Transverse colon (tissue), 4 donors: ENCODE measurements around the gene MDP1. TPM values are rescaled to one million over a fixed set of nuclear protein-coding genes. Genes with fewer than 3 reads are reported as not detected.
"Not testable (repeated sequence)": the region's sequence is repeated elsewhere in the genome, so short reads cannot be mapped to it uniquely, and the experiment has no call there.

Experiments
- DNase-seq: peaks from one replicate; pipeline ENCODE4 v3.0.0-alpha.2; 2019
- H3K27ac ChIP-seq, 4 donors: fragments of 200-600 bp; sonication (generic); 2 replicates each; pipeline ENCODE4 v1.5.1; 2016 to 2018; ENCODE audit warnings: inconsistent platforms in 4 of 4
- H3K27me3 ChIP-seq: fragments of 200-600 bp; sonication (generic); 2 replicates; pipeline ENCODE4 v1.5.1; 2017; ENCODE audit warnings: inconsistent platforms
- H3K36me3 ChIP-seq, 4 donors: fragments of 200-600 bp; sonication (generic); 2 replicates each; pipeline ENCODE4 v1.5.1; 2017 to 2019; ENCODE audit warnings: inconsistent platforms in 4 of 4
- H3K4me1 ChIP-seq, 4 donors: fragments of 200-600 bp; sonication (generic); 2 replicates each; pipeline ENCODE4 v1.5.1; 2017 to 2020; ENCODE audit warnings: inconsistent platforms in 4 of 4
- H3K4me3 ChIP-seq, 4 donors: fragments of 200-600 bp; sonication (generic); 1 replicate in 1 of 4; 2 replicates in 3 of 4; pipeline versions ENCODE4 v1.5.1 to v1.6.1; 2017 to 2019; ENCODE audit warnings: inconsistent platforms in 4 of 4
- H3K9me3 ChIP-seq, 2 donors: fragments of 200-600 bp; sonication (generic); 2 replicates each; pipeline ENCODE4 v1.5.1; 2017 to 2019; ENCODE audit warnings: inconsistent platforms in 2 of 2
- EP300 ChIP-seq: sonication (generic); formaldehyde crosslinking; IDR thresholded peaks from one replicate; pipeline ENCODE4 v1.6.1; 2017; ENCODE audit warnings: antibody characterized with exemption, low read depth
- POLR2A ChIP-seq: fragments of 450-650 bp; IDR thresholded peaks from one replicate; pipeline ENCODE4 v1.6.1; 2016; ENCODE audit warnings: antibody characterized with exemption, mild to moderate bottlenecking, moderate library complexity
- POLR2AphosphoS5 ChIP-seq, 3 donors: sonication (generic); formaldehyde crosslinking; IDR thresholded peaks; one replicate each; pipeline ENCODE4 v1.6.1; 2016; ENCODE audit warnings: antibody characterized with exemption in 3 of 3
- WGBS, 2 donors: methylation state at CpG; one replicate each; pipeline ENCODE4 v1.1.5; 2018; ENCODE audit warnings: low coverage in 1 of 2; 5-methylcytosine and 5-hydroxymethylcytosine counted together
- in situ Hi-C, 4 donors: fragments of 200-750 bp; cut with MboI; loops; one replicate each; pipeline versions ENCODE4 v1.15.0 to v1.15.1; 2017; ENCODE audit warnings: low sequenced_read_pairs in 3 of 4, low pct_ligation_motif_present in 1 of 4, low pct_unique_long_range_greater_than_20kb in 1 of 4
- intact Hi-C: fragments of 100-400 bp; cut with DNase I; formaldehyde crosslinking; loops from one replicate; pipeline ENCODE4 v1.15.1; 2023; ENCODE audit warnings: low total_unique reads
- total RNA-seq, 4 donors: library from RNA; depleted of rRNA; stranded (reverse); fragments of >200 nt; gene quantifications; one replicate each; pipeline ENCODE4 v1.1.0, GENCODE V29; 2016
- TF ChIP-seq, protein P1 (sequence below), 5 experiments: fragments of 200-600 bp in 3 of 5; fragments of 450-650 bp in 2 of 5; sonication (generic) in 3 of 5; IDR thresholded peaks; 1 replicate in 2 of 5; 2 replicates in 3 of 5; pipeline ENCODE4 v1.5.1; 2016 to 2017; ENCODE audit warnings: antibody characterized with exemption in 5 of 5, inconsistent platforms in 3 of 5, mild to moderate bottlenecking in 2 of 5, moderate library complexity in 1 of 5

MDP1 gene
- total RNA-seq, 4 donors from 2014 or later, result 11.1 to 116 (median 40.2) TPM

DNA sequence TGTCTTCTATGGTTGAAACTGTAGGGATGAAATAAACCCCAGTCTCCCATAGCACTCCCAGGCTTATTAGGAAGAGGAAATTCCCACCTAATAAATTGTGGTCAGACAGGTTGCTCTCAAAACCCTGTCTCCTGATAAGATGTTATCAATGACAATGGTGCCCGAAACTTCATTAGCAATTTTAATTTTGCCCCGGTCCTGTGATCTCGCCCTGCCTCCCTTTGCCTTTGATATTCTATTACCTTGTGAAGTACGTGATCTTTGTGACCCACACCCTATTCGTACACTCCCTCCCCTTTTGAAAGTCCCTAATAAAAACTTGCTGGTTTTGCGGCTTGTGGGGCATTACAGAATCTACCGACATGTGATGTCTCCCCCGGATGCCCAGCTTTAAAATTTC is 13.3 kb downstream of the MDP1 start:
- DNase-seq, H3K4me3 ChIP-seq, intact Hi-C loops, H3K27me3 ChIP-seq, H3K27ac ChIP-seq, H3K9me3 ChIP-seq, in situ Hi-C loops: not testable (repeated sequence)
- WGBS, 2 donors, result 86 to 96% methylated on average over 4 to 8 of the region's 8 CpGs
- peaks cover 0 to 19% (median 0%) of the 10 kb centered on the region in 4 donors for H3K36me3 ChIP-seq
- peaks cover 0 to 13% (median 7%) of the 10 kb centered on the region in 4 donors for H3K4me1 ChIP-seq

DNA sequence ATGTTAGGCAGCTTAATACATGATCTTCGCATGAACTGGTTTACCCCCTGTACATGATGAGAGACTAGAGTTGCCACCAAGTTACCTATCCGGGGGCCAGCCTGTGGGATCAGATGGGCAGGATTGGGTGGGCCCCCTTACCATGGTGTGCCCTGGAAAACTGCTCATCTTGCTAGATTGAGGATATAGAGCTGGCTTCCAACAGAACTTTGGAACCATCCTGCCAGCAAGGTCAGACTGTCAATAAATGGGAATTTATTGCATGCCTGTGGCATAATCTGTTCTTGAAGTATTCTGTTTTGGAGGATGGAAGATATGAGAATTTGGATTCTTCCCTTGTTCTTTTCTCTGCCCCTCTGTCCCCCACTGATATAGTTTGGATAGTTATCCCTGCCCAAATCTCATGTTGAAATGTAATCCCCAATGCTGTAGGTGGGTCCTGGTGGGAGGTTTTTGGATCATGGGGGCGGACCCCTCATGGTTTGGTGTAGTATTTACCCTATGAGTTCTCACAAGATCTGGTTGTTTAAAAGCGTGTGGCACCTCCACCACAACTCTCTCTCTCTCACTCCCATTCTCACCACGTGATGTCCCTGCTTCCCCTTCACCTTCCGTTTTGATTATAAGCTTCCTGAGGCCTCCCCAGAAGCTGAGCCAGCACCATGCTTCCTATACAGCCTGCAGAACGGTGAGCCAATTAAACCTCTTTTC is 16.9 kb downstream of the MDP1 start:
- intact Hi-C loops (no loop called here), in situ Hi-C loops (no loop called here)
- peaks cover 20 to 36% (median 25%) of the 10 kb centered on the region in 4 donors for H3K4me1 ChIP-seq
- no peaks in the 10 kb centered on the region for H3K27me3 ChIP-seq
- H3K4me3 ChIP-seq, result no peak overlapping the region
- H3K27ac ChIP-seq, result peak overlapping the region in 1 of 4 donors; percentile 24
- no peaks in the 10 kb centered on the region for H3K9me3 ChIP-seq
- TF ChIP-seq EP300 (no peak), POLR2AphosphoS5 (IDR thresholded peaks at IDR 0.05) (no peak), POLR2A (no peak)
- TF ChIP-seq, protein P1, sequence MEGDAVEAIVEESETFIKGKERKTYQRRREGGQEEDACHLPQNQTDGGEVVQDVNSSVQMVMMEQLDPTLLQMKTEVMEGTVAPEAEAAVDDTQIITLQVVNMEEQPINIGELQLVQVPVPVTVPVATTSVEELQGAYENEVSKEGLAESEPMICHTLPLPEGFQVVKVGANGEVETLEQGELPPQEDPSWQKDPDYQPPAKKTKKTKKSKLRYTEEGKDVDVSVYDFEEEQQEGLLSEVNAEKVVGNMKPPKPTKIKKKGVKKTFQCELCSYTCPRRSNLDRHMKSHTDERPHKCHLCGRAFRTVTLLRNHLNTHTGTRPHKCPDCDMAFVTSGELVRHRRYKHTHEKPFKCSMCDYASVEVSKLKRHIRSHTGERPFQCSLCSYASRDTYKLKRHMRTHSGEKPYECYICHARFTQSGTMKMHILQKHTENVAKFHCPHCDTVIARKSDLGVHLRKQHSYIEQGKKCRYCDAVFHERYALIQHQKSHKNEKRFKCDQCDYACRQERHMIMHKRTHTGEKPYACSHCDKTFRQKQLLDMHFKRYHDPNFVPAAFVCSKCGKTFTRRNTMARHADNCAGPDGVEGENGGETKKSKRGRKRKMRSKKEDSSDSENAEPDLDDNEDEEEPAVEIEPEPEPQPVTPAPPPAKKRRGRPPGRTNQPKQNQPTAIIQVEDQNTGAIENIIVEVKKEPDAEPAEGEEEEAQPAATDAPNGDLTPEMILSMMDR (IDR thresholded peaks at IDR 0.05), result no peak
- 76 to 85% methylated on average over 5 to 7 of the region's 7 CpGs for WGBS, 2 donors
- peaks cover 0 to 6% (median 0%) of the 10 kb centered on the region in 4 donors for H3K36me3 ChIP-seq
- no peak for DNase-seq

DNA sequence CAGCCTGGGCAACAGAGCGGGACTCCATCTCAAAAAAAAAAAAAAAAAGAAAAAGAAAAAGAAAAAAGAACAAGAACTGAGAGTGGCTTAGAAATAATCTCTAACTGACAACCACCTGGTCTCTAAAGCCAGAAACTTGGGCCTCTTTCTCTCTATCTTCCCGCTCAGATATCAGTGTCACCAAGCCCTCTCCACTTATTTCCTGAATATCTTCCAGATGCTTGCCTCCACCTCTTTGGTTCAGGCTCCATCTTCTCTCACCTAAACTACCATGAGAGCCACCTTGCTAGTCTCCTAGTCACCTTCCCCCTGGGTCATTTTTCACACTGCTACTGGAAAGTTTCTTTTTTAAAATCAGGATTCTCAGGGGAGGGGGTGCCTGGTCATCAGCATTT is 18.8 kb downstream of the MDP1 start:
- peaks cover 20 to 37% (median 25%) of the 10 kb centered on the region in 4 donors for H3K4me1 ChIP-seq
- in situ Hi-C loops, result no loop called here
- no peak for DNase-seq
- WGBS, 2 donors, result 78 to 83% methylated on average over 1 to 2 of the region's 2 CpGs
- TF ChIP-seq EP300 (no peak), POLR2AphosphoS5 (IDR thresholded peaks at IDR 0.05) (no peak), POLR2A (no peak)
- TF ChIP-seq, protein P1 (IDR thresholded peaks at IDR 0.05), result no peak
- H3K27ac ChIP-seq, result peak overlapping the region; percentile 10 to 97 (median 96)
- no peaks in the 10 kb centered on the region for H3K9me3 ChIP-seq
- H3K4me3 ChIP-seq, result peak overlapping the region in 1 of 4 donors; percentile 81
- intact Hi-C loops, result no loop called here
- H3K27me3 ChIP-seq, result no peaks in the 10 kb centered on the region
- peaks cover 0 to 6% (median 0%) of the 10 kb centered on the region in 4 donors for H3K36me3 ChIP-seq

DNA sequence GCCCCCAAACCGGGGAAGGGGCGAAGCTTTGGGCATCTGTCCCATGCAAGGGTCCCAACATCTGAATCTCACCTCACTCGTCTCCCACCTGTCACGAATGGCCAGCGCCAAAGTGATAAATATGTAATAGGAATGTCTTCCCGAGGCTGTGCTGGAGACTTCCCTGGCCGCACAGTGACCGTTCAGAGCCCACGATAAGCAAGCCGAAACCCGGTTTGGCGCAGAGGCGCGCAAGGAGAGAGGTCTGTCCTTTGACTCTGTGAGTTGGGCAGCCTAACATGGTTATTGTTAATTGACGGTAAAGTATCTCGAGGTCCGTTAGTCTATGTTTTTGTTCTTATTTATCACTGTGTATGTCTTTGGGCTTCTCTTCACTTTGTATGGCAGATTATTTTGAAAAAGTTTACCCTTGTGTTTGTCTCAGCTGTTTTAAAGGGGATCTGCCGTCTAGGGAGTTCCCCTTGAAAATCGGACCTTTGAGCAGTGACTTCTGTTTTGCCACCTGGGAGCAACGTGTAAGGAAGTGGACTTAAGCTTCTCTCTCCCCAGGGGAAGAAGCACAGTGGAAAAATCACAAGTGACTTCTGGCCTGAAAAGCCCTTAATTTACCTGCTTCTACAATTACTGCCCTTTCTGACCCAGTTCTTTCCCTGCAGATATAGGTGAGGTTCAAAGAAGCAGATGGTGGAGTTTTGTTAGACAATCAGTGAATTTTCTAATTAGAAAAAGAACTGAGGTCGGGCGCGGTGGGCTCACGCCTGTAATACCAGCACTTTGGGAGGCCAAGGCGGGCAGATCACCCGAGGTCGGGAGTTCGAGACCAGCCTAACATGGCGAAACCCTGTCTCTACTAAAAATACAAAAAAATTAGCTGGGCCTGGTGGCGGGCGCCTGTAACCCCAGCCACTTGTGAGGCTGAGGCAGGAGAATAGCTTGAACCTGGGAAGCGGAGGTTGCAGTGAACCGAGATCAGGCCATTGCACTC is 19.5 kb downstream of the MDP1 start:
- no peak for TF ChIP-seq POLR2A
- TF ChIP-seq, protein P1 (IDR thresholded peaks at IDR 0.05), result no peak
- no peak for TF ChIP-seq POLR2AphosphoS5 (IDR thresholded peaks at IDR 0.05)
- no peak for TF ChIP-seq EP300
- Histone ChIP-seq H3K4me3 (peak overlapping the region; percentile 72 to 98 (median 86)), H3K27ac (peak overlapping the region; percentile 96 to 98 (median 96)), H3K4me1 (peaks cover 20 to 37% (median 25%) of the 10 kb centered on the region in 4 donors), H3K9me3 (no peaks in the 10 kb centered on the region), H3K27me3 (no peaks in the 10 kb centered on the region), H3K36me3 (peaks cover 0 to 2% (median 0%) of the 10 kb centered on the region in 4 donors)
- DNase-seq, result no peak
- in situ Hi-C loops, result no loop called here
- 32 to 59% methylated on average over 10 to 33 of the region's 33 CpGs for WGBS, 2 donors
- intact Hi-C loops, result no loop called here
